ENCODE measurements around the gene CD36.

CD36 gene

DNA sequence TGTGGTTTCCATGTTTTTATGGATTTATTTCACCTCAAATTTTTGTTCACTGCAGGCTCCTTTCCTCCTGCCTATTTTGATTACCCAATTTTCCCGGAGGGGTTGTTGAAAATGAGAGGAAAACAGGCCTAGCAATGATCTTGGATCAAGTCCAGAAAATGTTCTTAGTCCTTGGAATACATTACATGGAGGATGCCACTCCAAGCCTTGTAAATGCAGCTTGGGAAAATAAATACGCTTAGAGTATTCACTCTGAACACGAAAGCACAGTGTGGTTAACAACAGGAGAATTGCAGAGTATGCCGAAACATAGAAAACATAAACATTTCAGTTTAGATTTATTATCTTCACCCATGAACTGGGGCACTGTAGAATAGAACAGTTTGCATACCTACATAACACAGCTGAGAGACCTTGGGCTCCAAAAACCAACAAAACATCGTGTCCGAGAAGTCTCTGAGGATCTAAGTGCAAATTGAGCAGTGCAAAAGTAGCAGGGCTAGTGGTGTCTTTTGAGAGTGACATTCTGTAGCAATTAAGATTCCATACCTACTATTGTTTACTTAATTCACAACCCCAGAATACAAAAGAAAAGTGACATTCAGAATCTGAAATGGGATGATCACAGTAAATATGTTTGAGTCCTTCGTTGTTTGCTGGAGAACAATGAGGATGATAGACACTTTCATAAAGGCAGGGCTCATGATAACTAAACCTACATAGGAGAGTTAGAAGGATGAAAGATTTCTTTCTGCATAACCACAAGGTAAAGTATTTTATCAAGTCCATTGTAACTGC, 7.6 kb upstream of the CD36 start:
- POLR2A ChIA-PET = no interaction called here
- TF ChIP-seq, protein P1, sequence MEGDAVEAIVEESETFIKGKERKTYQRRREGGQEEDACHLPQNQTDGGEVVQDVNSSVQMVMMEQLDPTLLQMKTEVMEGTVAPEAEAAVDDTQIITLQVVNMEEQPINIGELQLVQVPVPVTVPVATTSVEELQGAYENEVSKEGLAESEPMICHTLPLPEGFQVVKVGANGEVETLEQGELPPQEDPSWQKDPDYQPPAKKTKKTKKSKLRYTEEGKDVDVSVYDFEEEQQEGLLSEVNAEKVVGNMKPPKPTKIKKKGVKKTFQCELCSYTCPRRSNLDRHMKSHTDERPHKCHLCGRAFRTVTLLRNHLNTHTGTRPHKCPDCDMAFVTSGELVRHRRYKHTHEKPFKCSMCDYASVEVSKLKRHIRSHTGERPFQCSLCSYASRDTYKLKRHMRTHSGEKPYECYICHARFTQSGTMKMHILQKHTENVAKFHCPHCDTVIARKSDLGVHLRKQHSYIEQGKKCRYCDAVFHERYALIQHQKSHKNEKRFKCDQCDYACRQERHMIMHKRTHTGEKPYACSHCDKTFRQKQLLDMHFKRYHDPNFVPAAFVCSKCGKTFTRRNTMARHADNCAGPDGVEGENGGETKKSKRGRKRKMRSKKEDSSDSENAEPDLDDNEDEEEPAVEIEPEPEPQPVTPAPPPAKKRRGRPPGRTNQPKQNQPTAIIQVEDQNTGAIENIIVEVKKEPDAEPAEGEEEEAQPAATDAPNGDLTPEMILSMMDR (IDR thresholded peaks at IDR 0.05; ENCODE audit: insufficient read depth, low read length, missing control alignments) = no peak
- no peak overlapping the region for H3K4me3 ChIP-seq (ENCODE audit: low read depth, low read length)
- DNase-seq (ENCODE audit: low read depth, low spot score) = no peak
- CTCF ChIA-PET = no interaction called here

DNA sequence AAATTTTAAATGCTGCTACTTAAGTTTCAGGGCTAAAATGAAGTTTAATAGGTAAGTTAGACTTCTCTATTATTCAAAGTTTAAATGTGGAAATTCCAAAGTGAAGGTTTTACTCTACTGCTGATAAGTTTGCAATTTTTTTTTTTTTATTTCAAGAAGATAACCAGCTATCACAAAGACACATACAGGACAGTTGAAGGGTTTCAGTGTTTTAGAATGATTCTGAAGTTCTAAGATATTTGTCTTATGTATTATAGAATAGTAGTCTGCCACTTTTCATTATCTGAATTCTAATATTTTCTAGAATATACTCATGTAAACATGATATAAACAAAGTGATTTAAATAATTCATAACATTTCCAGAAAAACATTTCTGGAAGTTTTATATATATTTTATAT, 7.0 kb upstream of the CD36 start:
- ChIA-PET POLR2A (no interaction called here), CTCF (no interaction called here)
- TF ChIP-seq, protein P1 (IDR thresholded peaks at IDR 0.05; ENCODE audit: insufficient read depth, low read length, missing control alignments) = no peak
- H3K4me3 ChIP-seq (ENCODE audit: low read depth, low read length) = no peak overlapping the region
- DNase-seq (ENCODE audit: low read depth, low spot score) = no peak

DNA sequence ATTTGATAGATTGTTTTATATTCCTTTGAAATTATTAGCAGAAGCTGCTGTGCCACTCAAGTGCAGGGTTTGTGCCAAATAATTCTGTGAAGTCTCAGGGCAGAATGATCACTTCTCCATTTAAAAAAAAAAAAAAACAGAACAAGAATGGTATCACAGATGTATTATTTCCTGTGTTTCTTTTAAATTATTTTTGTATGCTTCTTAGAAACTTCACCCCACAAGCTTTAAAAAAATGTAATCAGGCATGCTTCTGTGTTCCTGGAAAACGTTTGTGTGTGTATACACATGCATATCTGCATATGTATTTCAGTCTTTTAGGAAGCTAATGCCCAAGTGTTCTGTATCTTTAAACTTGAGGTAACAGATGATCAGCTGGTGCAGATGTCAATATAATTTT, 6.3 kb upstream of the CD36 start:
- ChIA-PET CTCF (no interaction called here), POLR2A (no interaction called here)
- no peak for DNase-seq (ENCODE audit: low read depth, low spot score)
- TF ChIP-seq, protein P1 (IDR thresholded peaks at IDR 0.05; ENCODE audit: insufficient read depth, low read length, missing control alignments) = no peak
- H3K4me3 ChIP-seq (ENCODE audit: low read depth, low read length) = no peak overlapping the region

DNA sequence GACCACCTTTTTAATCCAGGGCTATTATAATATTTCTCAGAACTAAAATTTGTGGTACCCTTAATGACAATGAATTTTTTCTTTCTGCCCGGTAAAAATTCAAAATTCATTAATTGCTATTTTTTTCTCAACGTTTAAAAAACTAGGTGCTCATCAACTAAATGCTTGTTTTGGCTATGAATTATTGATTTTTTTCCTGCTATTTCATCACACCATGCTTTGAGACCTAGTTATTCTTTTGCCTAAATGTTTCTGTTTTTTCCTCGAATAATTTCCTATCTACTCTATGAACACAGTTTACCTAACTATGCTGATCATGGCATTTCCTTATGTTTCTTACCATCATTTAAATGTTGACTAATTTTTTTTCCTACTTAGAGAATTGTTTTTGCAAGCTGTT, 5.6 kb upstream of the CD36 start:
- ChIA-PET POLR2A (no interaction called here), CTCF (no interaction called here)
- DNase-seq (ENCODE audit: low read depth, low spot score) = no peak
- no peak overlapping the region for H3K4me3 ChIP-seq (ENCODE audit: low read depth, low read length)
- TF ChIP-seq, protein P1 (IDR thresholded peaks at IDR 0.05; ENCODE audit: insufficient read depth, low read length, missing control alignments) = no peak

DNA sequence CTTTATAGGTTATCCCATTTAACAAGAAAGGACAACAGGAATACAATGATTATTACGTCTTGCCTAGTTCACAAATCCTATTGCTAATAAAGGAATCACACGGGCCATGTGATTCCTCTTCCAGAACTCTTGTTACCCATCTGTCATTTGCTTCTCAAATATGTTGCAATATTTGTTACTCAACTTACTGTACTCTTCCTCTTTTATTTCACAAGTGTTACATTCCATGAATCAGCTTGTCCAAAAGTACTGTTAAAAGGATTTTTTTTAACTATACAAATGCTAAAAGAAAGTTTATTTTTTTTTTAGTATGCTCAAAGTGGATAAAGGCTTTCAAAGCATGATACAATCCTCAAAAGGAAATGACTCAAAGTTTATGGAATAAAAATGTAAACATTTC, 3.9 kb upstream of the CD36 start:
- ChIA-PET CTCF (interaction anchor here (1.0 kb wide), 1 partner anchor 24 kb away, joined by 3 read pairs; no protein-coding TSS in a partner anchor), POLR2A (no interaction called here)
- TF ChIP-seq, protein P1 (IDR thresholded peaks at IDR 0.05; ENCODE audit: insufficient read depth, low read length, missing control alignments) = no peak
- peak; percentile 66 for DNase-seq (ENCODE audit: low read depth, low spot score)
- H3K4me3 ChIP-seq (ENCODE audit: low read depth, low read length) = no peak overlapping the region

DNA sequence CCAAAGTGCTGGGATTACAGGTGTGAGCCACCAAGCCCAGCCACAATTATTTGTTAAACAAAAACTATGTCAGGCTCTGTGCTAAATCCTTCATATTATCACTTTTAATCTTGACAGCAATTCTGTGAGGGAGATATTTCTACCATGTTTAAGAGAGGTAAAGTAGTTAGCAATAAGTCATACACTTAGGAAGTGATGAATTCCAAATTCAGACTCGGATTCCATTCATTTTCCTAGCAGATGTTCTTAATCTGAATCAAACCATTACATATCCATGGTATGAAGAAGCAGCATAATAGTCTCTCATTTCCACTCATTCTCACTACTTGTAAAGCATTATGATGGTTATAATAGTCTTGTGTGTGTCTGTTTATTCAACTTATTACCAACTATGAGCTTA, 2.9 kb upstream of the CD36 start:
- ChIA-PET CTCF (interaction anchor here (1.0 kb wide), 1 partner anchor 26 kb away, joined by 3 read pairs; no protein-coding TSS in a partner anchor), POLR2A (interaction anchor here (0.9 kb wide), 1 partner anchor 13 kb away, joined by 3 read pairs; no protein-coding TSS in a partner anchor)
- TF ChIP-seq, protein P1 (IDR thresholded peaks at IDR 0.05; ENCODE audit: insufficient read depth, low read length, missing control alignments) = no peak
- no peak for DNase-seq (ENCODE audit: low read depth, low spot score)
- H3K4me3 ChIP-seq (ENCODE audit: low read depth, low read length) = no peak overlapping the region
